Spleen (tissue), 11 donors: Measurements from ENCODE around the gene DHRSX. TPM values are rescaled to one million over a fixed set of nuclear protein-coding genes. Genes with fewer than 3 reads are reported as not detected.
A peak's percentile ranks its signal among the peaks of the same experiment; 100 is the strongest.

ENCODE experiments used
- DNase-seq: peaks from one replicate; pipeline ENCODE4 v3.0.0-alpha.2; 2020
- H3K27ac ChIP-seq, 8 donors: fragments of 200-600 bp; sonication (generic) in 7 of 8; 1 replicate in 4 of 8; 2 replicates in 4 of 8; pipeline versions ENCODE4 v1.5.0 to v1.8.0; 2016 to 2021; ENCODE audit warnings: inconsistent platforms in 4 of 8, mild to moderate bottlenecking in 4 of 8, moderate library complexity in 1 of 8
- H3K27me3 ChIP-seq, 7 donors: fragments of 200-600 bp; sonication (generic) in 6 of 7; replicated peaks in 1 of 7; 1 replicate in 4 of 7; 2 replicates in 3 of 7; pipeline versions ENCODE4 v1.5.0 to v1.8.0; 2016 to 2021; ENCODE audit warnings: inconsistent platforms in 3 of 7, mild to moderate bottlenecking in 1 of 7
- H3K36me3 ChIP-seq, 6 donors: fragments of 200-600 bp; sonication (generic) in 5 of 6; 1 replicate in 4 of 6; 2 replicates in 2 of 6; pipeline versions ENCODE4 v1.5.0 to v1.8.0; 2016 to 2021; ENCODE audit warnings: inconsistent platforms in 2 of 6
- H3K4me1 ChIP-seq, 6 donors: fragments of 200-600 bp; sonication (generic) in 5 of 6; 1 replicate in 3 of 6; 2 replicates in 3 of 6; pipeline versions ENCODE4 v1.5.0 to v1.8.0; 2016 to 2021; ENCODE audit warnings: inconsistent platforms in 3 of 6
- H3K4me3 ChIP-seq, 8 donors: fragments of 200-600 bp; sonication (generic) in 7 of 8; 1 replicate in 4 of 8; 2 replicates in 4 of 8; pipeline versions ENCODE4 v1.5.0 to v1.8.0; 2016 to 2021; ENCODE audit warnings: inconsistent platforms in 4 of 8, mild to moderate bottlenecking in 4 of 8, moderate library complexity in 2 of 8
- H3K9me3 ChIP-seq, 8 donors: fragments of 200-600 bp; sonication (generic) in 7 of 8; 1 replicate in 4 of 8; 2 replicates in 4 of 8; pipeline versions ENCODE4 v1.5.0 to v1.8.0; 2016 to 2021; ENCODE audit warnings: inconsistent platforms in 4 of 8
- POLR2A ChIP-seq, 3 donors: fragments of 450-650 bp; IDR thresholded peaks; one replicate each; pipeline ENCODE4 v1.5.1; 2017; ENCODE audit warnings: antibody characterized with exemption in 3 of 3, mild to moderate bottlenecking in 1 of 3
- POLR2AphosphoS5 ChIP-seq, 3 donors: sonication (generic); formaldehyde crosslinking; IDR thresholded peaks; one replicate each; pipeline ENCODE4 v1.5.1; 2017; ENCODE audit warnings: antibody characterized with exemption in 3 of 3
- WGBS, 5 donors: extraction: QIAGEN DNeasy Blood & Tissue Kit in 3 of 5; methylation state at CpG; one replicate each; pipeline versions ENCODE4 v1.1.5 to v1.1.7; 2013 to 2018; 5-methylcytosine and 5-hydroxymethylcytosine counted together
- intact Hi-C: fragments of 100-400 bp; cut with DNase I; formaldehyde crosslinking; loops from one replicate; pipeline ENCODE4 v1.15.0; 2023; ENCODE audit warnings: low total_unique reads
- polyA plus RNA-seq, 3 donors: library from polyadenylated mRNA; stranded (reverse); fragments of 200-250 nt; gene quantifications; one replicate each; pipeline ENCODE4 v1.2.1, GENCODE V29; 2013
- total RNA-seq, 7 donors: library from RNA; depleted of rRNA in 3 of 7; stranded (reverse); fragments of >200 nt in 3 of 7; fragmentation: NEBNext Ultra II Directional in 4 of 7; extraction: Animal tissue kit (Norgen Biotek cat#: 25700) in 4 of 7; gene quantifications; one replicate each; pipeline versions ENCODE4 v1.1.0 to v1.2.1, GENCODE V29; 2016 to 2021
- TF ChIP-seq, protein P1 (sequence below), 11 experiments: fragments of 200-600 bp in 7 of 11; fragments of 450-650 bp in 4 of 11; sonication (generic) in 4 of 11; IDR thresholded peaks in 8 of 11; conservative IDR thresholded peaks in 3 of 11; 1 replicate in 7 of 11; 2 replicates in 4 of 11; pipeline versions ENCODE4 v1.4.0 to v1.8.0; 2016 to 2021; ENCODE audit warnings: antibody characterized with exemption in 11 of 11, inconsistent platforms in 4 of 11, mild to moderate bottlenecking in 1 of 11
- donor health status: healthy with polysubstance abuse.
- donor health status: DM: no; HTN: no; CAD: no; lungs with moderate emphysema.
- donor health status: DM: no; HTN: no; CAD: no.
- donor health status: Bipolar disorder and iron deficiency.
- donor health status: healthy.
- donor health status: DM: no; HTN: no; CAD: no.
- donor health status: DM: yes; HTN: yes; CAD: no.

The DHRSX gene
- total and polyA plus RNA-seq, 10 donors: 5.5 to 29.6 (median 23.2) TPM

DNA sequence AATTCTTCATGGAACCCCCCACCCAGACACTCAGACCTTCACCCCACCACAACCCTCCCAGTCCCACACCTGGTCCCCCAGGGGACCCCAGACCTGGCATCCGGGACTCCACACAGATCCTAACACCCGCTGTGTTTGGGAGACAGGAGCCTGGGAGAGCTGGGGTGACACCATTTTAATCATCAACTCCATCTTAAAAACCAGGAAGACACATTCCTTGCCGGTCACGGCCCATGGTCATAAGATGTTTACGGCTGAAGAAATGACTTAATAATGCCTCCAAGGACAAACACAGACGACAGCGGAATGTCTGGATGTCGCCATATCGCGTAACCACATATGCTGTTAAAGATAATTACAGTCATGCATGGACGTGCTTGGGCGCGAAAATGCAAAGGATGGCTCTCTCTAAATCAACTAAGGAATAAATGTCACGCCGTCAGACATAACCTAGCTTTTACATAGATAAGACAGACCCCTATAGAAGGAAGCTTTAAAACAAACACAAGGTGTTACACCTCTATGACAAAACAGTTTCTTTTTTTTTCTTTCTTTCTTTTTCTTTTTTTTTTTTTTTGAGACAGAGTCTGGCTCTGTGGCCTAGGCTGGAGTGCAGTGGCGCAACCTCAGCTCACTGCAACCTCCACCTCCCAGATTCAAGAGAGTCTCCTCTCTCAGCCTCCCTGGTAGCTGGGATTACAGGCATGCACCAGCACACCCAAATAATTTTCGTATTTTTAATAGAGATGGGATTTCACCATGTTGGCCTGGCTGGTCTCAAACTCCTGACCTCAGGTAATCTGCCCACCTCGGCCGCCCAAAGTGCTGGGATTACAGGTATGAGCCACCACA, 2.1 kb upstream of the DHRSX start:
- peaks cover 18 to 29% (median 23%) of the 10 kb centered on the region in 6 donors for H3K4me1 ChIP-seq
- no peak overlapping the region for H3K4me3 ChIP-seq
- intact Hi-C loops: no loop called here
- no peaks in the 10 kb centered on the region for H3K36me3 ChIP-seq
- no peaks in the 10 kb centered on the region for H3K27me3 ChIP-seq
- TF ChIP-seq POLR2A (IDR thresholded peaks at IDR 0.05) (no peak), POLR2AphosphoS5 (IDR thresholded peaks at IDR 0.05) (no peak)
- TF ChIP-seq, protein P1, sequence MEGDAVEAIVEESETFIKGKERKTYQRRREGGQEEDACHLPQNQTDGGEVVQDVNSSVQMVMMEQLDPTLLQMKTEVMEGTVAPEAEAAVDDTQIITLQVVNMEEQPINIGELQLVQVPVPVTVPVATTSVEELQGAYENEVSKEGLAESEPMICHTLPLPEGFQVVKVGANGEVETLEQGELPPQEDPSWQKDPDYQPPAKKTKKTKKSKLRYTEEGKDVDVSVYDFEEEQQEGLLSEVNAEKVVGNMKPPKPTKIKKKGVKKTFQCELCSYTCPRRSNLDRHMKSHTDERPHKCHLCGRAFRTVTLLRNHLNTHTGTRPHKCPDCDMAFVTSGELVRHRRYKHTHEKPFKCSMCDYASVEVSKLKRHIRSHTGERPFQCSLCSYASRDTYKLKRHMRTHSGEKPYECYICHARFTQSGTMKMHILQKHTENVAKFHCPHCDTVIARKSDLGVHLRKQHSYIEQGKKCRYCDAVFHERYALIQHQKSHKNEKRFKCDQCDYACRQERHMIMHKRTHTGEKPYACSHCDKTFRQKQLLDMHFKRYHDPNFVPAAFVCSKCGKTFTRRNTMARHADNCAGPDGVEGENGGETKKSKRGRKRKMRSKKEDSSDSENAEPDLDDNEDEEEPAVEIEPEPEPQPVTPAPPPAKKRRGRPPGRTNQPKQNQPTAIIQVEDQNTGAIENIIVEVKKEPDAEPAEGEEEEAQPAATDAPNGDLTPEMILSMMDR (IDR thresholded peaks at IDR 0.05 in 8 of 11, conservative IDR thresholded peaks at IDR 0.05 in 3 of 11): no peak
- peak; percentile 66 for DNase-seq
- 70 to 77% (median 74%) methylated on average over 18 to 19 of the region's 19 CpGs for WGBS, 5 donors
- H3K27ac ChIP-seq: peak overlapping the region in 1 of 8 donors; percentile 25
- H3K9me3 ChIP-seq: no peaks in the 10 kb centered on the region

DNA sequence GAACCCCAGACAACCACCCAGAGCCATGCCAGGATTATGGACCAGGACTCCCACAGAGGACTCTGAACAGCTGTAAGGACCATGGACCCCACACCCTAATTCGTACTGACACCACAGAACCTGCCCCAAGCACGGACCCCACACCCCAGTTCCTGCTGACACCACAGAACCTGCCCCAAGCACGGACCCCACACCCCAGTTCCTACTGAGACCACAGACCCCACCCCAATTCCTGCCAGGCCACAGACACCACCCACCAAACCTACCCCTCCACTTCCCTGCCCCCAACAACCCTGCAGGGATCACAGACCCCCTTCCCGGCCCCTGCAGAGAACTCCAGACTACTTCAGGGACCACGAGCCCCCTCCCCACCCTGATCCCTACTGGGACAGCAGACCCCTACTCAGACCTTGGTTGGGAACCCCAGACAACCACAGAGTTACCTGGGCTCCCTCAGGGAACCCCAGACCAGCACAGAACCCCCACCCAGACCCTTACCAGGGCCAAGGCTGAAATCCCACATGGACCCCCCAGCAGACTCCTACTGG, 1.4 kb upstream of the DHRSX start:
- no peak for TF ChIP-seq POLR2A (IDR thresholded peaks at IDR 0.05)
- TF ChIP-seq, protein P1 (IDR thresholded peaks at IDR 0.05 in 8 of 11, conservative IDR thresholded peaks at IDR 0.05 in 3 of 11): no peak
- no peak for TF ChIP-seq POLR2AphosphoS5 (IDR thresholded peaks at IDR 0.05)

DNA sequence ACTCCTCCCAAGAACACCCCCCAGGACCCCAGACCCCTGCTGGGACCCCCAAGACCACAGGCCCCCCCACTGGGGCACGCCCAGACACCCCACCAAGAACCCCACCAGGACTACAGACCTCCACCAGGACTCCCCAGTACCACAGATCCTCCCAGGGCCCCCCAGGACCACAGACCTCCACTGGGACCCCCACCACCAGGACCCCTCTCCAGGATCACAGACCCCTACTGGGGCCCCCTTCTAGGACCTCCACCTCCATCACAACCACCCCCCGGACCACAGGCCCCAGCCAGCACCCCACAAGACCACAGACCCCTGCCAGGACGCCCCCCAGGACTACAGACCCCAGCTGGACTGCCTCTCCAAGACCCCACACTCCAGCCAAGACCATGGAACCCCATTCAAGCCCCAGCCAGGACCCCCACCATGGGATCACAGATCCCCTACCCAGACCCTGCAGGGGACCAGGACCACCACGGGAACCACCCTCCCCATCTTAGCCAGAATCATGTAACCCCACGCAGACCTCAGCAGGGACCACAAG, 855 bp upstream of the DHRSX start:
- Histone ChIP-seq H3K36me3 (peaks cover 0 to 7% (median 0%) of the 10 kb centered on the region in 6 donors), H3K9me3 (no peaks in the 10 kb centered on the region), H3K4me1 (peaks cover 26 to 41% (median 34%) of the 10 kb centered on the region in 6 donors), H3K27ac (peak overlapping the region in 1 of 8 donors; percentile 94), H3K27me3 (no peaks in the 10 kb centered on the region), H3K4me3 (no peak overlapping the region)
- TF ChIP-seq POLR2A (IDR thresholded peaks at IDR 0.05) (no peak), POLR2AphosphoS5 (IDR thresholded peaks at IDR 0.05) (no peak)
- TF ChIP-seq, protein P1 (IDR thresholded peaks at IDR 0.05 in 8 of 11, conservative IDR thresholded peaks at IDR 0.05 in 3 of 11): no peak
- 82 to 98% (median 93%) methylated on average over 3 to 5 of the region's 5 CpGs for WGBS, 5 donors
- intact Hi-C loops: no loop called here
- DNase-seq: peak; percentile 82

More for the DNA sequence above, 1.4 kb upstream of the DHRSX start:
- WGBS, 5 donors: 75 to 84% (median 82%) methylated on average over 4 to 5 of the region's 5 CpGs
- intact Hi-C loops: no loop called here
- no peak overlapping the region for H3K4me3 ChIP-seq
- no peaks in the 10 kb centered on the region for H3K27me3 ChIP-seq
- H3K27ac ChIP-seq: peak overlapping the region in 1 of 8 donors; percentile 25
- no peaks in the 10 kb centered on the region for H3K9me3 ChIP-seq
- peaks cover 0 to 3% (median 0%) of the 10 kb centered on the region in 6 donors for H3K36me3 ChIP-seq
- peaks cover 25 to 36% (median 30%) of the 10 kb centered on the region in 6 donors for H3K4me1 ChIP-seq
- DNase-seq: peak; percentile 73
